Body of pancreas (tissue), 4 donors: ENCODE results near the gene GSE1.

Experiments used
- POLR2A ChIP-seq, 3 donors: fragments of 450-650 bp; IDR thresholded peaks; one replicate each; pipeline ENCODE4 v1.6.1; 2016; ENCODE audit warnings: antibody characterized with exemption in 3 of 3, mild to moderate bottlenecking in 2 of 3
- TF ChIP-seq, protein P1 (sequence below), 7 experiments: fragments of 450-650 bp in 4 of 7; fragments of 200-600 bp in 3 of 7; sonication (generic) in 3 of 7; IDR thresholded peaks; one replicate each; pipeline ENCODE4 v1.5.1; 2016 to 2019; ENCODE audit warnings: antibody characterized with exemption in 7 of 7

DNA sequence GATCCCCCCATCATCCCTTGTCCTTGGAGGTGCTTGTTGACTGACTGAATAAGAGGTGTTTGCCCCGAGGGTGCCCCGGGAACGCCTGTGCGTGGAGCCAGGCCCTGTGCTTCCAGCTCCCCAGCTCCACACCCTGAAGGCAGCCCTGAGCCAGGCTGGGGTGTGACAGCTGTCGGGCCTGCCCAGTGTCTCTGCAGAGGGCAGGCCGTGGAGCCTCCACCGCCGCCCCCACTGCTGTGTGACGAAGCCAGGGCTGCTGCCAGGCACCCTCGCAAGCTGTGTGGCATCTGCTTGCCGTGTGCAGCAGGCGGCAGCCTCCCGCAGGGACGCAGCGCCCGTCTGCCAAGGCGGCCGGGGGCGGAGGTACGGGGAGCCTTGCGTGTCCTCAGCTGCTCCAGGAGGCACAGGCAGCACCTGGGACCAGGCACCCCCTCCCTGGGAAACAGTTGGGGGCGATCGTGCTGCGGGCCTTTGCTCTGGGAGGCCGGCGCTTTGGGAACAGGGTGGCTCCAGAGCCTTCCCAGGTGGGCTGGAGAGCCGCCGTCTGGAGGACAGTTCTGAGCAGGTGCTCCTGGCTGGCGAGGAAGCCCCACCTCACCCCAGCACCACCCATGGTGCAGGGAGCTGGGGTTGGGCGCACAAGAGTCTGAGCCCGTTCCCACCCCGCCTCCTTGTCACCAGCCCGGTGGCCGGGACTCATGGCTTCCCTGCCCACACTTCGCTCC lies 26.6 kb downstream of the GSE1 start:
- TF ChIP-seq, protein P1, sequence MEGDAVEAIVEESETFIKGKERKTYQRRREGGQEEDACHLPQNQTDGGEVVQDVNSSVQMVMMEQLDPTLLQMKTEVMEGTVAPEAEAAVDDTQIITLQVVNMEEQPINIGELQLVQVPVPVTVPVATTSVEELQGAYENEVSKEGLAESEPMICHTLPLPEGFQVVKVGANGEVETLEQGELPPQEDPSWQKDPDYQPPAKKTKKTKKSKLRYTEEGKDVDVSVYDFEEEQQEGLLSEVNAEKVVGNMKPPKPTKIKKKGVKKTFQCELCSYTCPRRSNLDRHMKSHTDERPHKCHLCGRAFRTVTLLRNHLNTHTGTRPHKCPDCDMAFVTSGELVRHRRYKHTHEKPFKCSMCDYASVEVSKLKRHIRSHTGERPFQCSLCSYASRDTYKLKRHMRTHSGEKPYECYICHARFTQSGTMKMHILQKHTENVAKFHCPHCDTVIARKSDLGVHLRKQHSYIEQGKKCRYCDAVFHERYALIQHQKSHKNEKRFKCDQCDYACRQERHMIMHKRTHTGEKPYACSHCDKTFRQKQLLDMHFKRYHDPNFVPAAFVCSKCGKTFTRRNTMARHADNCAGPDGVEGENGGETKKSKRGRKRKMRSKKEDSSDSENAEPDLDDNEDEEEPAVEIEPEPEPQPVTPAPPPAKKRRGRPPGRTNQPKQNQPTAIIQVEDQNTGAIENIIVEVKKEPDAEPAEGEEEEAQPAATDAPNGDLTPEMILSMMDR (IDR thresholded peaks at IDR 0.05): peak in 4 of 7 experiments; percentile 12 to 39 (median 25)
- TF ChIP-seq POLR2A (IDR thresholded peaks at IDR 0.05): peak; percentile 9 to 24 (median 13)
